GM12801 (cell line): Measurements from ENCODE around the gene GPS1.

Source experiments
- CTCF ChIP-seq: IDR thresholded peaks from one replicate; pipeline ENCODE4 v1.5.1; 2011; ENCODE audit warnings: control low read depth; ENCODE audit not compliant: insufficient read length; ENCODE audit errors: extremely low read depth

Gene GPS1

GRCh38 chr17:82086941-82087906 lies 35.5 kb downstream of the GPS1 start:
- TF ChIP-seq CTCF, result no peak

- TF ChIP-seq CTCF, result no peak
Measured at GRCh38 chr17:82087961-82088837, 36.5 kb downstream of the GPS1 start.

- no peak for TF ChIP-seq CTCF
Measured at GRCh38 chr17:82088838-82089722, 37.4 kb downstream of the GPS1 start.

GRCh38 chr17:82089723-82090548 lies 38.2 kb downstream of the GPS1 start:
- TF ChIP-seq CTCF, result no peak

- TF ChIP-seq CTCF, result no peak
Measured at GRCh38 chr17:82090549-82091263, 39.0 kb downstream of the GPS1 start.
